GM18873 (cell line): ENCODE results near the gene FAM241A.

ENCODE experiments used
- ATAC-seq: cut with Tn5 transposase; IDR thresholded peaks from one replicate; pipeline ENCODE4 v1.9.1; 2021; ENCODE audit warnings: mild to moderate bottlenecking, moderate library complexity, moderate number of reproducible peaks; ENCODE audit not compliant: unreplicated experiment, low FRiP score

The FAM241A gene

DNA sequence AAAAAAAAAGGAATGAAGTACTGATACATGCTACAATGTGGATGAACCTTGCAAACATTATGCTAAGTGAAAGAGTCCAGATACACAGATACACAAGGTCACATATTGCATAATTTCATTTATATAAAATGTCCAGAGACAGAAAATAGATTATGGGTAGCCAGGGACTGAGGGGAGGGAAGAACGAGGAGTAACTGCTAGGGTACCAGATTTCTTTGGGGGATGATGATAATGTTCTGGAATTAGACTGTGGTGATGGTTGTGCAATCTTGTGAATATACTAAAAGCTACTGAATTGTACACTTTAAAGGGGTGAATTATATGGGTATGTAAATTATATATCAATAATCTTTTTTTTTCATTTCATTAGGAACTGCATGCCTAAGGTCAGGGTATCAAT, 65.5 kb downstream of the FAM241A start:
- ATAC-seq, result no peak

DNA sequence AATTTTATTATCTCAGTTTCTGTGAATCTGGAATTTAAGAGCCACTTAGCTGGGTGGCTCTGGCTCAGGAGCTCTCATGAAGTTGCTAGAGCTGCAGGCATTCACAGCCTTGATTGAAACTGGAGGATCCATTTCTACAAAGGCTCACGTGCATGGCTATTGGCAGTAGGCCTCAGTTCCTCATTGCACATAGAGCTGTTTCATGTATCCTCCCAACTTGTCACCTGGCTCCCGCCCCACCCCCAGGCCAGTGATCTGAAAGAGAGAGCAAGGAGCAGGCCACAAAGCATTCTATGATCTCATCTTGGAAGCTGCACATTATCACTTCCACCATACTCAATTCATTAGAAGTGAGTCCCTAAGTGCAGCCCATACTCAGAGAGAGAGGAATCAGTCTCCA, 67.8 kb downstream of the FAM241A start:
- no peak for ATAC-seq

DNA sequence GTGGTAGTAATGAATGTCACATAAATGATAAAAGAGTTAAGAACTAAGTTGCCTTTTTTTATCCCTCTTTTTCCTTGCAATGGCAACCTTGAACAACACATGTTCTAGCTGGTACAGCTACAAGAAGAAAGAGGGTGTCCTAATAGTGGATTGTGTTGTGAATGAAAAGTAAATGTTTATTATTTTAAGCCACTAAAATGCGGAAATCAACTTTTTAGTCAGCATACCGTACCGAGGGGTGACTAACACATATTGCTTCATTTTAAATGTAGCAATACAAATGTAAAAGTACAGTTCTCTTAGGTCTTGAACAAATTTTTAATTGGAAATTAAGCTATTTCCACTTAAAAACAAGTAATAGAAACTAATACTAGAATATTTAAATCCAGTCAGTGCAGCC, 68.6 kb downstream of the FAM241A start:
- no peak for ATAC-seq

DNA sequence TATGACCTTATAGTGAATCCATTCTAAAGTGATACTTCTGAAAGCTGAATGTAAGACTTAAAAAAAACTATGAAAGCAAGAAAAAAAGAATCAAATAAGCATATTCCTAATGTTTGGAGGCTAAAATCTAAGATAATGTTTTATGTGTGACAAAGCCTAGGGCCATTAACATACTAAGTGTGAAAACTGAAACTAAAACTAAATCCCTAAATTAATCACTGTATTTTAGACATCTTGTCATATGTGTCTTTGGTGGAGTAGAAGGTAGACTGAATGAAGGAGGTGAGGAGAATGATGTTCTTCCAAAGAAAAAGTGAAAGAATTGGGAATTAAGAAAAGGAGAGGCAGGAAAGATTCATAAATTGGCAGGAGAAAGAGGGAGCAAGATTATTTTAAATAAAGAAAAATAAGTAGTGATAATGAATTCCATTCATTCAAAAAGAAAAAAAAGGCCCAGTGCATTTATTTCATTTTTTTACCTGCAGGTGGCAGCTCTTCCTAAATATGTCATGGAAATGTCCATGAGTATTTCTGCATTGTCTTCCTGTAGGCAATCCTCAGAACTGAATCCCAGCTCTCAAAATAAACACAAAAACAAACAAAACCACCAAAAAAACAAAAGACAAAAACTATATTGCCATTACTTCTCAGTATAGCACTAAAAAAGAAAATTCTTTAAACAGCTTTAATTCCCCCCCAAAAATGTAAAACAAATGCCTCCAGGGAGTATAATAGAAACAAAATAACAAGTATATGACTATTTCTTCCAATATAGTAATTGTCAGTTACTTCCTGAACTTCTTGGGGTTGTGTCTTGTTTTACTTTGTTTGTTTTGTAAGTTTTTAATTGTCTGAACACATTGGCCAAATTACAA, 69.4 kb downstream of the FAM241A start:
- no peak for ATAC-seq

DNA sequence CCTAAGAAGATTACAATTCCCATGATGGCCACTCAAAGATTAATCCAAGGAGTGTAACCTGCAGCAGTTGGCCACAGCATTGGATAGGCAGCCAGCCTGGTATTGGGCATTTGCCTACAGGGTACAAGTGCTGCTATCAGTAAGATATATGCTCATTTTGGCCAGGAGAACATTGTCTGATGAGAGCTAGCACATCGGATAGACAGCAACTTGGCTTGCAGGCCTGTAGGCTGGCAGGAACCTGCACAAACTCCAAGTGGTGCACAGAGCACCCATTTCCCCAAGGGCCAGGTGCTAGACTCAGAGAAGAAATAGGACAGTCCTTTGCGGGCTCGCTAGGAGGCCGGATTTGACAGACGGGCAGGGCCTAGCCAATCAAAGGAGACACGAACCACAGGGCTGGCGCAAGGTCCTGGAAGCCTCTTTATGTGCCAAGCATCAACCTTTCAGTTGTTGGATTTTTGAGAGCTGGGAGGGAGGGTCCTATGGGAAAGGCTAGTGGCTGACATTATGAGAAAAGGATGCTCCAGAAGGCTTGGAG, 74.6 kb downstream of the FAM241A start:
- no peak for ATAC-seq

DNA sequence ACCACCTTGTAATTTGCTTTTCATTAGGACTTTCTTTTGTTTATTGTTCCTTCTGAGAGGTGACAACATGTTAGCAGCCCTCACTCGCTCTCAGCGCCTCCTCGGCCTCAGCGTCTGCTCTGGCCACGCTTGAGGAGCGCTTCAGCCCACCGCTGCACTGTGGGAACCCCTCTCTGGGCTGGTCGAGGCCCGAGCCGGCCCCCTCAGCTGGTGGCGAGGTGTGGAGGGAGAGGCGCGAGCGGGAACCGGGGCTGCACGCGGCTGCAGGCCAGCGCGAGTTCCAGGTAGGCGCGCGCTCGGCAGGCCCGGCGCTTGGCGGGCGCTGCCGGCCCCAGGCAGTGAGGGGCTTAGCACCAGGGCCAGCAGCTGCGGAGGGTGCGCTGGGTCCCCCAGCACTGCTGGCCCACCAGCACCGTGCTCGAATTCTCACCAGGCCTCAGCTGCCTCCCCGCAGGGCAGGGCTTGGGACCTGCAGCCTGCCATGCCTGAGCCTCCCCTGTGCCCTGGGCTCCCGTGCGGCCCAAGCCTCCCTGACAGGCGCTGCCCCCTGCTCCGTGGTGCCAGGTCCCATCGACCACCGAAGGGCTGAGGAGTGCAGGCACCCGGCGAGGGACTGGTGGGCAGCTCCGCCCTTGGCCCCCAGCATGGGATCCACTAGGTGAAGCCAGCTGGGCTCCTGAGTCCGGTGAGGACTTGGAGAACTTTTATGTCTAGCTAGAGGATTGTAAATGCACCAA, 77.1 kb downstream of the FAM241A start:
- ATAC-seq, result no peak

DNA sequence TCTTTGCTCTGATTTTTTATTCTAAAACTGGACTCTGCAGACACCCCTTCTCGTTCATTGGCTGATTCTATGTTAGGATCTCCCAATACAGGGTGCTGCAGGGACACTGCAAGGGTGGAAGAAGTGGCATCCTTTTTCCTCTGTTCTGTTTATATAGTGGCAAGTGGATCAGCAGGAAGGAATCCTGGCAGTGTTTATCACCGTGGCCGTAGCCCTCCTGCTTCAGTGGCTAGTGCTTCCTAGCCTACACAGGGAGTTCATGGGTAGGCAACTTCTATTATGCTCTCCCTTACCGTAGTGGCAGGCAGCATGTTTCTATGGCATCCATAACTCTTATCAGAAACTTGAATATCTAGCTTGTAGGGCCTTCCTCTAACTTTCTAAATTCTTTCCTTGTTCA, 79.9 kb downstream of the FAM241A start:
- no peak for ATAC-seq

DNA sequence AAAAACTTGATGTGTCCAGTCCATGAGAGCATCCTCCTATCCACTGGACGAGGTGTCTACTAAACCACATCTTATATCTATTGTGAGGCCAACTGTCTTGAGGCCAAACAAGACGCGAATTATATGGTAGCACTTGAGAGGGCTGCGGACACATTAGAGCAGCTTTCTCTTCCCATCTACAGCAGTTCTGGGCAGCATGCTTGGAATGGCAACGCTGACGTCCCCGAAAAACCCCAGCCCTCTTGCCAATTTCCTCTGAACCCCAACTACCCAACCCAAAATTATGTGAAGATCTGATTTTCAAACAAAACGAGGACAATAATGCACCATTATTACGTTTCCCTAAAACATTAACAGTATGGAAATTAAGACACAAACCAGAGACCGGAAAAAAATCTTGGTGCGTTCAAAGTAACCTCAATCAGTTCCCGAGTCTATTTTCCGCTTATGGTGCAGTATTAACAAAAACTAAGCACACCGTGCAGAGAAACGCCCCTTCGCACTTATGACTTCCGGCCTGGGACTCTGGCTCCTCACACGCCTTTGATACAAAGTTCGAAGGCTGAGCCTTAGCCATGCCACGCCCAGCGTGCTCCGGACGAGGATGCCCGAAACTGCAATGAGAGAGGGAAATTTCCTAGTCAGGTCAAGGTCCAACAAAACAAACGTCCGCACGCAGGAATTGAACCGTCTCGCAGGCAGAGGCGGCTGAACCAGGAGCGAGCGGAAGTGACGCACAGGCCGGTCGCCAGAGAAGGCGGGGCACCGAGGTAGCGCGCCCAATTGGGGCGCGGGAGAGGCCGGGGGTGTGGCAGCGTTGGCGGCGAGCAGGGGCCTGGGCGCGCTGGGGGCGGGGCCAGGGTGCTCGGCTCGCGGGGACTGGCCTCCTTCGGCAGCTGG, 85.9 kb downstream of the FAM241A start:
- peak; percentile 80 for ATAC-seq

DNA sequence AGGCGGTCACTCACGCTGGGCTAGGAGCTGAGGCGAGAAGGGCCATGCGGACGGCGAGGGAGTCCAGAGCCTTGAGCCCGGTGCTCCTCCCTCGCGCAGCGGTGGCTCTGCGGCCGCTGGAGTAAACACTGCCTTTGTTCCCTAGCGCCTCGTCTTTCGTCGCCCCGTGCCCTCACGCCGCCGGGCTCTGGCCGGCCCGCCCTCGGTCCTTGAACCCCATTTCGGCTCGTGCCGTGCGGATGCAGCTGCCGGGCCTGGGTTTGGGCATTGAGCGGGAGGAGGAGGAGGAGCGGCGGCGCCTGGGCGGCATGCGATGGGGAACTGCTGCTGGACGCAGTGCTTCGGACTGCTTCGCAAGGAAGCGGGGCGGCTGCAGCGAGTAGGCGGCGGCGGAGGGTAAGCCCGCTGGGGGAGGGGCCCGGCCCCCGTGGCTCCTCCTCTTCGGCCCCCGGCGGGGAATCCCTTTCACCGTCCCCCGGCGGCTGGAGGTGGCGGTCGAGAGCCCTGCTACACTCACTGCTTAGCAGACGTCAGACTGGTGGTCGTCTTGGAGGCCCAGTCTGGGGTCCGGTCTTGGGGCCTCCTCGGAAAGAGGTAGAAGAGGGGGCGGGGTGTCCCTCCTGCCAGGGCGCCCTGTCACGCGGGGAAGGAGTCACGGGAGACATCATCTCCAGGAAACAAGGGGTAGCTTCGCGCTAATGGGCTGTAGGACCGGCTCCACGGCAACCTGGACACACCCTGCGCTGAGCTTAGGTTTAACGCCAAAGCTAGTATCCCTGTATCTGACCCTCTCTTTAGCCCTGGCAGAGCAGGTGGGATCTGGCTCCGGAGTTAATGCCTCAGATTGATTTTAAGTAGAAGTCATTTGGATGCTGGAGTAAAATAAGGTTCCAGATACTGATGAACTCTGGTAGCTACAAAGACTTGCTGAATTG, 86.8 kb downstream of the FAM241A start, which contains the start of gene AP1AR:
Gene AP1AR (plus strand): TSS at position 9 of the 935 bp plus-strand sequence. CDS start 305 bp downstream, at position 314.
- ATAC-seq, result peak; percentile 54

DNA sequence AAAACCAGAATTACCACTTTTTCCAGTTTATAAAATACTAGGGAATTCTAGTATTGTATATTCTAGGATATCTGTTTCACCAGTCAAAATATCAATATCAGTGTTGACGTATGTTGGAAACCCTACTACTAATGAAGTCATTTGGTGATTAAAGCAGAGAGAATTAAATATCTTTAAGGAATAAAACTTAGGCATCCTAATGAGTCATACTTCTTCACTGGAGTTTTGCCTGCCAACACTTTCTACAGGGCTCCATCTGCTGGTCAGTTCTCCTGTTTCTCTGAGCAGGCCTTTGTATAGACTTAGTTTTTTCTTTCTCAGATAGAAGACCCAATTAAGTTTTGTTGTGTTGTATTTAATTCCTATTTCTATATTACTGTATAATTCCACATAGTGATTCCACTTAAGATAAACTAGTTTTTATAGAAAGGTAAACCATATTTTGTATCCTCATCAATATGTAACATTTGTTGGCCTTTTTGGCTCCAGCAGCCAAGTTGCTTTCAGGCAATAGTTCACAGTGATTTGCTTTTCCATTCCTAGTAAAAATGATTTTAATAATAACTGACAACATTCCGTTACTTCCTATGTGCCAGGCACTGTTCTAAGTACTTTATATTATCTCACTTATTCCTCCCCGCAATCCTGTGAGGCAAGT, 89.8 kb downstream of the FAM241A start:
- ATAC-seq, result no peak

DNA sequence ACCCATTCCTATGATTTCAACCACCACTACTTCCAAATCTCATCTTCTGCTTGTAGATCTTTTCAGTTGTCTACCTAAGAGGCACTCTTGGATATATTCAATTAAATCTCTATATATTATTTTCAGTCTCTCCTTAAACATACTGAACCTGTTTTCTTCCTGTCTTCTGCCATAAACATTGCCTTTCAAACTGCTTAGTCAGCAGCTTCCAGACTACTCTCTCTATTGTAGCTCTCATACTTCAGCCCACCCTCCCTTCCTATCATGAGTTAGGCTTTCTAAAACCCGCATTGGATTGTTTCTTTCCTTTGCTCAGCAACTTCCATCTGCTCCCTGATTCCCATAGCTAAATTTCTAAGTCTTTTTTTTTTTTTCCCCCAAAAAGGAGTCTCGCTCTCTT, 90.8 kb downstream of the FAM241A start:
- no peak for ATAC-seq

DNA sequence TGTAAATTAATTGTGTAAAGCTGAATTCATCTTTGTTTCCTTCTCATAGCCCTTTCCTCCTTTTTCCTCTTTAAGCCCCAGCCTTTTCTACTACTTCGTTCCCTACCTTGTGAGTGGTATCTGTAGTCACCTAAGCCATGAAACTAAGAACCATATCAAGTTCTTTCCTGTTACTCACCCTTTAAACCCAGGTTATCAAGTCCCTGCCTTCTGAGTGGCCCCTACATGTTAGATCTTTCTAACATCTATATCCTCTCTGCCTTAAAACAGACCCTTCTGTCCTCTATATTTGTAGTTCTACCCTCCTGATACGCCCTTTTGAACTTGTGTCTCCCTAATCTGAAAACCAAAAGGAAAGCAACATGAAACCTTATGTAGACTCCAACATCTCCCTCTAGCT, 93.6 kb downstream of the FAM241A start:
- ATAC-seq, result no peak
